Natural killer cell treated with Interleukin-12 subunit alpha and Interleukin-12 subunit beta and Interleukin-15 and Interleukin-18, amount 100 ng/mL, for 72 hours (primary cell): Measurements from ENCODE around the gene LRRN2. TPM values are rescaled to one million over a fixed set of nuclear protein-coding genes. Genes with fewer than 3 reads are reported as not detected.

Experiments used
- ATAC-seq, 2 donors: fragments of 150-1000 bp; cut with Tn5 transposase in 1 of 2; sonication (Bioruptor Pico), chemical (Tn5 transposase) in 1 of 2; 2 replicates each; pipeline ENCODE4 v1.10.0; 2021
- DNase-seq: peaks from one replicate; pipeline ENCODE4 v3.0.0; 2022; ENCODE audit warnings: low spot score
- H3K27ac Mint-ChIP-seq, 2 donors: 1 replicate in 1 of 2; 2 replicates in 1 of 2; pipeline ENCODE4 v1.8.0; 2022; ENCODE audit warnings: mixed read lengths in 2 of 2, mild to moderate bottlenecking in 1 of 2, moderate library complexity in 1 of 2
- H3K27me3 Mint-ChIP-seq, 2 donors: 1 replicate in 1 of 2; 2 replicates in 1 of 2; pipeline ENCODE4 v1.8.0; 2022; ENCODE audit warnings: mixed read lengths in 2 of 2
- H3K36me3 Mint-ChIP-seq: one replicate; pipeline ENCODE4 v1.8.0; 2022; ENCODE audit warnings: mixed read lengths
- H3K4me1 Mint-ChIP-seq, 2 donors: 1 replicate in 1 of 2; 2 replicates in 1 of 2; pipeline ENCODE4 v1.8.0; 2022; ENCODE audit warnings: low read depth in 2 of 2, mixed read lengths in 2 of 2, mild to moderate bottlenecking in 1 of 2
- H3K4me3 Mint-ChIP-seq: one replicate; pipeline ENCODE4 v1.8.0; 2022; ENCODE audit warnings: mixed read lengths
- H3K9me3 Mint-ChIP-seq: 2 replicates; pipeline ENCODE4 v1.8.0; 2022; ENCODE audit warnings: mixed read lengths
- total RNA-seq, 2 donors: library from RNA; stranded (reverse); gene quantifications; one replicate each; pipeline ENCODE4 v1.2.3, GENCODE V29; 2022

LRRN2 gene
- total RNA-seq, 2 donors from 2014 or later: not detected

- H3K9me3 Mint-ChIP-seq: no peaks in the 10 kb centered on the region
- H3K4me3 Mint-ChIP-seq: no peak overlapping the region
- H3K27ac Mint-ChIP-seq: no peak overlapping the region
- H3K36me3 Mint-ChIP-seq: no peaks in the 10 kb centered on the region
- H3K4me1 Mint-ChIP-seq: no peaks in the 10 kb centered on the region
- ATAC-seq (no peak), DNase-seq (no peak)
- H3K27me3 Mint-ChIP-seq: no peaks in the 10 kb centered on the region
These were observed 68.0 kb downstream of the LRRN2 start for GRCh38 chr1:204617256-204618147.

DNA sequence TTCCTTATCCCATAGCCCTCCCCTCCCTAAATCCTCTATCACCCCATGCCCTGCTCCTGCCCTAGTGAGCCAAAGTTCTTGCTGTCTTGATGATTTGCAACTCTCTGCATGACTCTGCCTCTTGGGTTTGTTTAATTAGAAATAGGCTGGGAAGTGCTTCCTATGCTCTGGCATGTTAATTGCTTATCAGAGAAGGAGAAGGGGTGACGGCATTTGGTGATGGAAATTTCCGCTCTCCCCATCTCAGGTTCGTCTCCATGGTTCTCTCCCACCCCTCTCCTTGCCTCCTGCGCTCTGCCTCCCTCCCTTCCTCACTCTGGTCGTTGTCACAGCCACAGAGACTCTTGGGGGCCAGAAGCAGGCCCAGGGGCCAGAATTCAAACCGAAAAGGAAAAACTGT is 68.9 kb downstream of the LRRN2 start:
- ATAC-seq (no peak), DNase-seq (no peak)
- H3K9me3 Mint-ChIP-seq: no peaks in the 10 kb centered on the region
- no peaks in the 10 kb centered on the region for H3K36me3 Mint-ChIP-seq
- no peaks in the 10 kb centered on the region for H3K4me1 Mint-ChIP-seq
- H3K27me3 Mint-ChIP-seq: no peaks in the 10 kb centered on the region
- H3K4me3 Mint-ChIP-seq: no peak overlapping the region
- no peak overlapping the region for H3K27ac Mint-ChIP-seq

GRCh38 chr1:204615881-204616280 is 69.7 kb downstream of the LRRN2 start:
- Mint-ChIP-seq H3K27me3 (no peaks in the 10 kb centered on the region), H3K4me3 (no peak overlapping the region), H3K36me3 (no peaks in the 10 kb centered on the region), H3K9me3 (no peaks in the 10 kb centered on the region), H3K27ac (no peak overlapping the region), H3K4me1 (no peaks in the 10 kb centered on the region)
- ATAC-seq (no peak), DNase-seq (no peak)

DNA sequence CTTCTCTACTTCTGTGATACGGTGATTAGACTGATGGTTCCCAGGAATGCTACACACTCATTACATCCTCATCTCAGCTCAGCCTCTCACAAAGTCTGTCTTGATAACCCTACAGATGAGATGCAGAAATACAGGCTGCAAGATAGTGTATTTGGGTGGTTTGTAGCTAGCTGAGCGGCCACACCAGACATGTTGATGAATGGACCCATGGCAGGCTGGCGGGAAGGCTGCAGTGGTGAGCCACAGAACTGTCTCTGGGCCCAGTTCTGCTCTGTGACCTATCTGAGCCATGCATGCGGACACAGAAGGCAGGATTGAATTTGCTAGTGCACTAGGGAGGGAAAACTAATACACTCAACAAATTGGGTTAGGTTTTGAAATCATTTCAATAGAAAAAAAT is 71.9 kb downstream of the LRRN2 start:
- Mint-ChIP-seq H3K36me3 (no peaks in the 10 kb centered on the region), H3K27me3 (no peaks in the 10 kb centered on the region), H3K4me1 (no peaks in the 10 kb centered on the region), H3K4me3 (no peak overlapping the region), H3K27ac (no peak overlapping the region), H3K9me3 (no peaks in the 10 kb centered on the region)
- DNase-seq (no peak), ATAC-seq (no peak)

- ATAC-seq (no peak), DNase-seq (no peak)
- Mint-ChIP-seq H3K27ac (no peak overlapping the region), H3K4me1 (no peaks in the 10 kb centered on the region), H3K9me3 (no peaks in the 10 kb centered on the region), H3K36me3 (no peaks in the 10 kb centered on the region), H3K27me3 (no peaks in the 10 kb centered on the region), H3K4me3 (no peak overlapping the region)
These were observed 73.2 kb downstream of the LRRN2 start for GRCh38 chr1:204612326-204612725.

DNA sequence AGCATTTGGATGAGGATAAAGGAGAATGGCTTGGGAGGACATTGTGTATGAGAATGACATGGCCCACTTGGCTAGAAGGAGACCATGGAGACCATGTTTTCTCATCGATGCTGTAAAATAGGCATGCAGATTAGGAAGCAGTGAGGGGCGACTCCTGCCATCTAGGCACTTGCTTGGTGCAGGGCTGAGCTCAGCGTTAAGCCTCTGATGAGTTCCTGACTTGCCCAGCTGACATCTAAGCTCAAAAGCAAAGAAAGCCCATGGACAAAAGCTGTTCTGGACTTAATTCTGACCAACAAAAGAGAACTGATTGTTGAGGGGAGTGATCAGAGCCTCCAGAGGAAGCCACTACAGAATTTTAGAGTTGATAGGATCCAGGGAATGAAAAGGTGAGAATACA is 74.5 kb downstream of the LRRN2 start:
- Mint-ChIP-seq H3K9me3 (no peaks in the 10 kb centered on the region), H3K27me3 (no peaks in the 10 kb centered on the region), H3K4me3 (no peak overlapping the region), H3K27ac (no peak overlapping the region), H3K4me1 (no peaks in the 10 kb centered on the region), H3K36me3 (no peaks in the 10 kb centered on the region)
- no peak for DNase-seq
- no peak for ATAC-seq

GRCh38 chr1:204607910-204608309 is 77.6 kb downstream of the LRRN2 start:
- no peaks in the 10 kb centered on the region for H3K9me3 Mint-ChIP-seq
- DNase-seq: no peak
- H3K4me1 Mint-ChIP-seq: no peaks in the 10 kb centered on the region
- H3K27ac Mint-ChIP-seq: no peak overlapping the region
- H3K27me3 Mint-ChIP-seq: no peaks in the 10 kb centered on the region
- no peaks in the 10 kb centered on the region for H3K36me3 Mint-ChIP-seq
- ATAC-seq: no peak
- H3K4me3 Mint-ChIP-seq: no peak overlapping the region

DNA sequence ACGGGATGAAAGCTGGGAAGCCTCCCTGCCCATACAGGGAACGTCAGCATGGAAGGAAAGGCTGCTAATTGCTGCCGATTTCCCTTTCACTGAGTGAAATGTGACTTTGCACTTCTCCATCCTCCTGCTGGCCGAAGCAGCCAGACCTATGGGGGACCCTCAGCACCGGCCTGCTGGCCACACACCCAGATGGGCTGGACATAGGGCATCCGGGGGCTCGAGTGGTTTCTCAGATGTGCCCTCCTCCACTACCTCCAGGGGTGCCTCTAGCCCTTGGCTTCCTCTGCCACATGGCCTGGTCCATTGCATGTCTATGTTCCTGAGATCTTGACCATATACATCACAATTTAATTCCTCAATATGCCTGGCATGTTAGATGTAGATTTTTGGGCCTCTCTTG is 79.7 kb downstream of the LRRN2 start:
- ATAC-seq: no peak

GRCh38 chr1:204602871-204603542 is 82.5 kb downstream of the LRRN2 start:
- H3K4me1 Mint-ChIP-seq: no peaks in the 10 kb centered on the region
- no peak for ATAC-seq

More for the DNA sequence above, 79.7 kb downstream of the LRRN2 start:
- H3K27me3 Mint-ChIP-seq: no peaks in the 10 kb centered on the region
- no peak for DNase-seq
- H3K4me3 Mint-ChIP-seq: no peak overlapping the region
- H3K27ac Mint-ChIP-seq: no peak overlapping the region
- no peaks in the 10 kb centered on the region for H3K4me1 Mint-ChIP-seq
- no peaks in the 10 kb centered on the region for H3K9me3 Mint-ChIP-seq
- H3K36me3 Mint-ChIP-seq: no peaks in the 10 kb centered on the region

DNA sequence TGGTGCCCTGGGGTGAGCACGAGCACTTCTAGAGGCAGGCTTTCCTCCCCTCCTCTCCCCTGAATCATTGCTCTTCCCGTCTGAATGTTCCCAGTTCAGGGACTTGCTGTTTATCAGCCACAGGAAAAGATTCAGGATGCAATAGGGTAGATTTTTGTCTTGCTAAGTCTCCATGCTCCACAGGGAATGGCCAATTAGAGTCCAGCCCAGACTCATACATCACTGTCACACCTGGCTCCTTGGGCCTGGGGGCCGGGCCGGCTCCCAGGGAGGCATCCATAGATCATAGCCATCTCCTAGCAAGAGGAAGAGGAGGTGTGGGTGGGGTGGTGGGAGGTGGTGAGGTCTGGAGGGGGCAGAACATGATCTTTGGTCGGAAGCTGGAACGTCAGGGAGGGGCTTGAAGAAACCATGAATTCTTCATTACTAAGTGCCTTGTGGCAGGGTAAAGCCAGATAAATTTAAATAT is 83.4 kb downstream of the LRRN2 start:
- H3K9me3 Mint-ChIP-seq: no peaks in the 10 kb centered on the region
- no peaks in the 10 kb centered on the region for H3K4me1 Mint-ChIP-seq
- no peak for ATAC-seq
- DNase-seq: no peak
- no peak overlapping the region for H3K4me3 Mint-ChIP-seq
- H3K27ac Mint-ChIP-seq: no peak overlapping the region
- no peaks in the 10 kb centered on the region for H3K36me3 Mint-ChIP-seq
- H3K27me3 Mint-ChIP-seq: no peaks in the 10 kb centered on the region

More at GRCh38 chr1:204602871-204603542, 82.5 kb downstream of the LRRN2 start:
- H3K27me3 Mint-ChIP-seq: no peaks in the 10 kb centered on the region
- no peak overlapping the region for H3K27ac Mint-ChIP-seq
- no peaks in the 10 kb centered on the region for H3K36me3 Mint-ChIP-seq
- DNase-seq: no peak
- no peak overlapping the region for H3K4me3 Mint-ChIP-seq
- no peaks in the 10 kb centered on the region for H3K9me3 Mint-ChIP-seq

DNA sequence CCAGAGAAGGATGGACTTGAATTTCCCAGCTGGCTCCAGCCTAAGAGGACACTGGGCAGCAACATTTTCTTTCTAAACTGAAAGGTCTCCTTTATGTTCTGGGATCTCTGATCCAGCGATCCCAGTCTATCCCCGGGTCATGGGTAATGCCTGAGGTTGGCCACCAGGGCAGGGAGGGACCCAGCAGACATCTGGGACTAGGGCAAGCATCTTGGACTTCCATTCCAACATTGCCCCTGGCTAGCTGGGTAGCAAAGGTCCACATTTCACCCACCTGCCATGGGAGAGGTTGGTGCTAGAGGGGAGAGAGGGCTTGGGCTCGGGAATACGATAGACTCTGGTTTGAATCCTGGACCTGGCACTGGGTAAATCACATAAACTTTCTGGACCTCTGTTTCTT is 84.6 kb downstream of the LRRN2 start:
- H3K27me3 Mint-ChIP-seq: no peaks in the 10 kb centered on the region
- no peak for DNase-seq
- no peaks in the 10 kb centered on the region for H3K9me3 Mint-ChIP-seq
- H3K27ac Mint-ChIP-seq: no peak overlapping the region
- no peak for ATAC-seq
- no peak overlapping the region for H3K4me3 Mint-ChIP-seq
- no peaks in the 10 kb centered on the region for H3K4me1 Mint-ChIP-seq
- no peaks in the 10 kb centered on the region for H3K36me3 Mint-ChIP-seq

GRCh38 chr1:204600203-204600602 is 85.3 kb downstream of the LRRN2 start:
- H3K27me3 Mint-ChIP-seq: no peaks in the 10 kb centered on the region
- no peak for ATAC-seq
- H3K36me3 Mint-ChIP-seq: no peaks in the 10 kb centered on the region
- no peak for DNase-seq
- no peaks in the 10 kb centered on the region for H3K4me1 Mint-ChIP-seq
- no peak overlapping the region for H3K27ac Mint-ChIP-seq
- no peak overlapping the region for H3K4me3 Mint-ChIP-seq
- no peaks in the 10 kb centered on the region for H3K9me3 Mint-ChIP-seq

DNA sequence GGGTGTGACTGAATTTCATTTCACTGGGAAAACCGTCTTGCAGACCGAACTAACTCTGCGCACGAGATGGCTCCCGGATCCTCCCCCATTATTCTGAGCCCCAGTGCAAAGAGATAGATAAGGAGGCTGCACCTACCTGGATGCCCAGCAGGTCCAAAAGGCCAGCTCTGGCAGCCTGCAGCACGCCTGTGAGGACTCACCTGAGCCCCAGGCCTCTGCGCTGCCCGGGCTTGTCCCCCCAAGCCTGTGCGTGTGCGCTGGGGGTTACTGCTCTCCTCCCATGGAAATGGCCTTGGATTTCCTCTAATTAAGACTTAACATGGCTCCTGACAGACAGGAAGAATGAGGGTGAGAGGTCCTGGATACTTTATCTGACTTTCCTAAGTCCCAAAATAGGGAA is 85.9 kb downstream of the LRRN2 start:
- ATAC-seq (no peak), DNase-seq (no peak)
- Mint-ChIP-seq H3K4me3 (no peak overlapping the region), H3K36me3 (no peaks in the 10 kb centered on the region), H3K9me3 (no peaks in the 10 kb centered on the region), H3K27me3 (no peaks in the 10 kb centered on the region), H3K27ac (no peak overlapping the region), H3K4me1 (no peaks in the 10 kb centered on the region)

DNA sequence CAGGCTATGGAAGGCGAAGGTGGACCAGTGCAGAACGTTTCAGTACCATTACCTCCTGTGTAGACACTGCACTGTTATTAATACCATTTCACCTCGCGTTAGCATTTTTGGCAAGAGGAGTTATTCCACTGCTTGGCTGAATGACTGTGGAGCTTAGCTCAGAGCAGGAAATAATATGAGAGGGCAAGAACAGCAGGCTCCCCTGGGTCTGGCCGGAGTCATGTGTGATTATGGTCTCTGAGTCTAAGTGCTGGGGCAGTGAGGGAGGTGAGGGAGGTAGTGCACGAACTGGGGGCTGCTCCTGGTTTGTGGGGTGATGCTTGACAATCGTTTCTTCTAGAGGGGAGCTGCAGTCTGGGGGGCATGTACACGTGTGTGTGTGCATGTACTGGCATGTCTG is 86.4 kb downstream of the LRRN2 start:
- no peaks in the 10 kb centered on the region for H3K36me3 Mint-ChIP-seq
- no peaks in the 10 kb centered on the region for H3K27me3 Mint-ChIP-seq
- H3K9me3 Mint-ChIP-seq: no peaks in the 10 kb centered on the region
- no peak for DNase-seq
- H3K4me3 Mint-ChIP-seq: no peak overlapping the region
- no peak overlapping the region for H3K27ac Mint-ChIP-seq
- no peaks in the 10 kb centered on the region for H3K4me1 Mint-ChIP-seq
- no peak for ATAC-seq
